Esophagus muscularis mucosa (tissue), 4 donors: ENCODE results near the gene KLF9. TPM values are rescaled to one million over a fixed set of nuclear protein-coding genes. Genes with fewer than 3 reads are reported as not detected.

Experiments used
- DNase-seq: peaks from one replicate; pipeline ENCODE4 v3.0.0-alpha.2; 2017; ENCODE audit errors: extremely low spot score
- H3K27ac ChIP-seq, 4 donors: fragments of 200-600 bp; sonication (generic); replicated peaks in 1 of 4; 1 replicate in 3 of 4; 2 replicates in 1 of 4; pipeline ENCODE4 v1.5.1; 2016 to 2019; ENCODE audit warnings: mild to moderate bottlenecking in 1 of 4
- H3K27me3 ChIP-seq, 4 donors: fragments of 200-600 bp; sonication (generic); one replicate each; pipeline versions ENCODE4 v1.5.1 to v1.6.0; 2016 to 2019
- H3K36me3 ChIP-seq, 4 donors: fragments of 200-600 bp; sonication (generic); one replicate each; pipeline ENCODE4 v1.5.1; 2016 to 2019
- H3K4me1 ChIP-seq, 4 donors: fragments of 200-600 bp; sonication (generic); one replicate each; pipeline ENCODE4 v1.5.1; 2016 to 2019
- H3K4me3 ChIP-seq, 4 donors: fragments of 200-600 bp; sonication (generic); 1 replicate in 2 of 4; 2 replicates in 2 of 4; pipeline ENCODE4 v1.5.1; 2016 to 2019; ENCODE audit warnings: mild to moderate bottlenecking in 4 of 4, moderate library complexity in 1 of 4
- H3K9me3 ChIP-seq, 4 donors: fragments of 200-600 bp; sonication (generic); 1 replicate in 3 of 4; 2 replicates in 1 of 4; pipeline ENCODE4 v1.5.1; 2016 to 2019
- CTCF ChIP-seq, 3 experiments: fragments of 200-600 bp in 2 of 3; fragments of 450-650 bp in 1 of 3; sonication (generic) in 2 of 3; IDR thresholded peaks; one replicate each; pipeline ENCODE4 v1.5.1; 2017 to 2019; ENCODE audit warnings: antibody characterized with exemption in 3 of 3, mild to moderate bottlenecking in 2 of 3, moderate library complexity in 1 of 3
- EP300 ChIP-seq: sonication (generic); formaldehyde crosslinking; IDR thresholded peaks from one replicate; pipeline ENCODE4 v1.6.1; 2017; ENCODE audit warnings: antibody characterized with exemption
- POLR2A ChIP-seq: fragments of 450-650 bp; IDR thresholded peaks from one replicate; pipeline ENCODE4 v1.6.1; 2017; ENCODE audit warnings: antibody characterized with exemption, moderate library complexity, mild to moderate bottlenecking, low read depth
- POLR2AphosphoS5 ChIP-seq, 2 donors: sonication (generic); formaldehyde crosslinking; IDR thresholded peaks; one replicate each; pipeline ENCODE4 v1.6.1; 2017; ENCODE audit warnings: antibody characterized with exemption in 2 of 2
- WGBS: methylation state at CpG from one replicate; pipeline ENCODE4 v1.1.5; 2018; 5-methylcytosine and 5-hydroxymethylcytosine counted together
- intact Hi-C: fragments of 100-400 bp; cut with DNase I; formaldehyde crosslinking; loops from one replicate; pipeline ENCODE4 v1.15.1; 2023
- total RNA-seq, 4 donors: library from RNA; depleted of rRNA; stranded (reverse); fragments of >200 nt; gene quantifications; one replicate each; pipeline versions ENCODE4 v1.1.0 to v1.2.1, GENCODE V29; 2016

Gene KLF9
- total RNA-seq, 4 donors from 2014 or later: 143 to 209 (median 184) TPM

- peaks cover 0 to 11% (median 9%) of the 10 kb centered on the region in 4 donors for H3K36me3 ChIP-seq
- no peaks in the 10 kb centered on the region for H3K9me3 ChIP-seq
- peak overlapping the region; percentile 62 to 81 (median 73) for H3K27ac ChIP-seq
- no peak for TF ChIP-seq EP300
- TF ChIP-seq POLR2A: no peak
- no peak for TF ChIP-seq POLR2AphosphoS5 (IDR thresholded peaks at IDR 0.05)
- no peak for TF ChIP-seq CTCF (IDR thresholded peaks at IDR 0.05)
- H3K27me3 ChIP-seq: no peaks in the 10 kb centered on the region
- intact Hi-C loops: loop anchor here (10.0 kb wide), 1 partner anchor 241 kb away; no protein-coding TSS in a partner anchor
- H3K4me3 ChIP-seq: peak overlapping the region; percentile 18 to 49 (median 36)
- peaks cover 83 to 92% (median 87%) of the 10 kb centered on the region in 4 donors for H3K4me1 ChIP-seq
- DNase-seq: no peak
- WGBS: 69% methylated on average over 3 of the region's 3 CpGs
Measured at GRCh38 chr9:70405808-70406433, 8.5 kb downstream of the KLF9 start.

- Histone ChIP-seq H3K27me3 (no peaks in the 10 kb centered on the region), H3K4me3 (peak overlapping the region in 3 of 4 donors; percentile 4 to 40 (median 26)), H3K9me3 (no peaks in the 10 kb centered on the region), H3K4me1 (peaks cover 96 to 98% (median 97%) of the 10 kb centered on the region in 4 donors), H3K36me3 (peaks cover 0 to 11% (median 9%) of the 10 kb centered on the region in 4 donors), H3K27ac (peak overlapping the region; percentile 62 to 81 (median 73))
- TF ChIP-seq POLR2AphosphoS5 (IDR thresholded peaks at IDR 0.05) (no peak), EP300 (no peak), CTCF (IDR thresholded peaks at IDR 0.05) (no peak), POLR2A (no peak)
- no peak for DNase-seq
- WGBS: 70% methylated on average over 2 of the region's 2 CpGs
- intact Hi-C loops: loop anchor here (5.0 to 10.0 kb wide), 2 partner anchors 47 to 239 kb away; no protein-coding TSS in a partner anchor
Measured at GRCh38 chr9:70404261-70404660, 10.2 kb downstream of the KLF9 start.

GRCh38 chr9:70403618-70404025 is 10.8 kb downstream of the KLF9 start:
- 41% methylated on average over 4 of the region's 4 CpGs for WGBS
- peak overlapping the region in 3 of 4 donors; percentile 4 to 40 (median 26) for H3K4me3 ChIP-seq
- H3K9me3 ChIP-seq: no peaks in the 10 kb centered on the region
- peaks cover 99 to 100% (median 100%) of the 10 kb centered on the region in 4 donors for H3K4me1 ChIP-seq
- DNase-seq: no peak
- peak overlapping the region; percentile 62 to 81 (median 73) for H3K27ac ChIP-seq
- intact Hi-C loops: loop anchor here (5.0 to 10.0 kb wide), 2 partner anchors 46 to 239 kb away; no protein-coding TSS in a partner anchor
- H3K27me3 ChIP-seq: no peaks in the 10 kb centered on the region
- peaks cover 0 to 11% (median 9%) of the 10 kb centered on the region in 4 donors for H3K36me3 ChIP-seq
- TF ChIP-seq CTCF (IDR thresholded peaks at IDR 0.05) (no peak), EP300 (no peak), POLR2AphosphoS5 (IDR thresholded peaks at IDR 0.05) (no peak), POLR2A (no peak)

- peaks cover 0 to 9% (median 7%) of the 10 kb centered on the region in 4 donors for H3K36me3 ChIP-seq
- H3K4me3 ChIP-seq: peak overlapping the region in 3 of 4 donors; percentile 4 to 40 (median 26)
- peaks cover 99 to 100% (median 100%) of the 10 kb centered on the region in 4 donors for H3K4me1 ChIP-seq
- peak overlapping the region; percentile 62 to 81 (median 73) for H3K27ac ChIP-seq
- no peaks in the 10 kb centered on the region for H3K27me3 ChIP-seq
- no peak for DNase-seq
- TF ChIP-seq POLR2AphosphoS5 (IDR thresholded peaks at IDR 0.05) (no peak), POLR2A (no peak), CTCF (IDR thresholded peaks at IDR 0.05) (no peak), EP300 (no peak)
- 67% methylated on average over 2 of the region's 2 CpGs for WGBS
- intact Hi-C loops: loop anchor here (5.0 to 10.0 kb wide), 2 partner anchors 46 to 238 kb away; no protein-coding TSS in a partner anchor
- H3K9me3 ChIP-seq: no peaks in the 10 kb centered on the region
Measured at GRCh38 chr9:70403166-70403565, 11.3 kb downstream of the KLF9 start.
